Upper lobe of right lung (tissue), 1 donor: ENCODE results near the gene SPATA31C2. TPM values are rescaled to one million over a fixed set of nuclear protein-coding genes. Genes with fewer than 3 reads are reported as not detected.

Source experiments
- ATAC-seq: fragments of 200-7000 bp; cut with Tn5 transposase; one replicate; pipeline ENCODE4 v1.9.1; 2020; ENCODE audit warnings: mild to moderate bottlenecking, moderate library complexity
- DNase-seq: peaks from one replicate; pipeline ENCODE4 v3.0.0-alpha.2; 2020
- H3K27ac ChIP-seq: fragments of 200-600 bp; one replicate; pipeline ENCODE4 v1.8.0; 2022
- H3K27me3 ChIP-seq: fragments of 200-600 bp; one replicate; pipeline ENCODE4 v1.8.0; 2022; ENCODE audit warnings: mild to moderate bottlenecking
- H3K36me3 ChIP-seq: fragments of 200-600 bp; one replicate; pipeline ENCODE4 v1.8.0; 2022
- H3K4me1 ChIP-seq: fragments of 200-600 bp; one replicate; pipeline ENCODE4 v1.8.0; 2022
- H3K4me3 ChIP-seq: fragments of 200-600 bp; one replicate; pipeline ENCODE4 v1.8.0; 2022; ENCODE audit warnings: mild to moderate bottlenecking
- H3K9me3 ChIP-seq: fragments of 200-600 bp; one replicate; pipeline ENCODE4 v1.8.0; 2022
- intact Hi-C: fragments of 100-400 bp; cut with DNase I; formaldehyde crosslinking; loops from one replicate; pipeline ENCODE4 v1.11.0; 2022
- total RNA-seq: library from RNA; stranded (reverse); fragmentation: NEBNext Ultra II Directional; extraction: Animal tissue kit (Norgen Biotek cat#: 25700); gene quantifications from one replicate; pipeline ENCODE4 v1.2.1, GENCODE V29; 2021
- TF ChIP-seq, protein P1 (sequence below): fragments of 200-600 bp; IDR thresholded peaks from one replicate; pipeline ENCODE4 v1.8.0; 2022; ENCODE audit warnings: antibody characterized with exemption
- donor health status: DM: no; HTN: yes; CAD: no; lungs with severe emphysema.

SPATA31C2 gene
- total RNA-seq, 1 donor from 2014 or later = not detected

DNA sequence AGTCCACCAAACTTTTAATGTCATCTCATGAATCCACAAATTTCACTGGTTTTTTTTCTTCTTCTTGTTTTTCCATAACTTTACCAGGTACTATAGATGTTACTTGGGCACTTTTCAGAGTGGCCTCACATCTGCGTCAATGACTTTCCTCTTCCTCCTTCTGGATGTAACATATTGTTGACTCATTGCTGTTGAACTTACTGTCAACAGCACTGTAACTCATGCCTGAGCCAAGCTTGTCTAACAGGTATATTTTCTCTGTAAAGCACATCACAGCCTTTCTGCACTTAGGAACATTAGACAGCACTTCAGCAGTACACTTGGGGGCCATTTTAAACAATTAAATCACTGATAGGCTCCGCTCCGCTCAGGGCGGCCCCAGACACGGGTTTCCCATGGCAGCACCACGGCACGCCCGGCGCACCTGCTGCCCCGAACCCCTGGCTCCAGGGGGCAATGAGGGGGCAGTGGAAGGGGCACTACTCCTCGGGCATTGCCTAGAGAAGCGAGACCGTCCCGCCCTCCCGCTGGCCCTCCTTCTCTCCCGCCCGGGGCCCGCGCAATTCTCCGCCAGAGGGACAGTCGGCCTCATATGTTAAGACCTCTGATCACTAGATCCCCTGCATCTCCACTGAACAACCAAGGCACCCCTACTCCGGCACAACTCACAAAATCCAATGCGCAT is 41.9 kb upstream of the SPATA31C2 start:
- Histone ChIP-seq H3K27ac (no peak overlapping the region), H3K4me1 (no peaks in the 10 kb centered on the region), H3K27me3 (no peaks in the 10 kb centered on the region), H3K9me3 (no peaks in the 10 kb centered on the region), H3K36me3 (no peaks in the 10 kb centered on the region), H3K4me3 (no peak overlapping the region)
- ATAC-seq = peak; percentile 60
- no peak for DNase-seq
- TF ChIP-seq, protein P1, sequence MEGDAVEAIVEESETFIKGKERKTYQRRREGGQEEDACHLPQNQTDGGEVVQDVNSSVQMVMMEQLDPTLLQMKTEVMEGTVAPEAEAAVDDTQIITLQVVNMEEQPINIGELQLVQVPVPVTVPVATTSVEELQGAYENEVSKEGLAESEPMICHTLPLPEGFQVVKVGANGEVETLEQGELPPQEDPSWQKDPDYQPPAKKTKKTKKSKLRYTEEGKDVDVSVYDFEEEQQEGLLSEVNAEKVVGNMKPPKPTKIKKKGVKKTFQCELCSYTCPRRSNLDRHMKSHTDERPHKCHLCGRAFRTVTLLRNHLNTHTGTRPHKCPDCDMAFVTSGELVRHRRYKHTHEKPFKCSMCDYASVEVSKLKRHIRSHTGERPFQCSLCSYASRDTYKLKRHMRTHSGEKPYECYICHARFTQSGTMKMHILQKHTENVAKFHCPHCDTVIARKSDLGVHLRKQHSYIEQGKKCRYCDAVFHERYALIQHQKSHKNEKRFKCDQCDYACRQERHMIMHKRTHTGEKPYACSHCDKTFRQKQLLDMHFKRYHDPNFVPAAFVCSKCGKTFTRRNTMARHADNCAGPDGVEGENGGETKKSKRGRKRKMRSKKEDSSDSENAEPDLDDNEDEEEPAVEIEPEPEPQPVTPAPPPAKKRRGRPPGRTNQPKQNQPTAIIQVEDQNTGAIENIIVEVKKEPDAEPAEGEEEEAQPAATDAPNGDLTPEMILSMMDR = no peak
- intact Hi-C loops = no loop called here

DNA sequence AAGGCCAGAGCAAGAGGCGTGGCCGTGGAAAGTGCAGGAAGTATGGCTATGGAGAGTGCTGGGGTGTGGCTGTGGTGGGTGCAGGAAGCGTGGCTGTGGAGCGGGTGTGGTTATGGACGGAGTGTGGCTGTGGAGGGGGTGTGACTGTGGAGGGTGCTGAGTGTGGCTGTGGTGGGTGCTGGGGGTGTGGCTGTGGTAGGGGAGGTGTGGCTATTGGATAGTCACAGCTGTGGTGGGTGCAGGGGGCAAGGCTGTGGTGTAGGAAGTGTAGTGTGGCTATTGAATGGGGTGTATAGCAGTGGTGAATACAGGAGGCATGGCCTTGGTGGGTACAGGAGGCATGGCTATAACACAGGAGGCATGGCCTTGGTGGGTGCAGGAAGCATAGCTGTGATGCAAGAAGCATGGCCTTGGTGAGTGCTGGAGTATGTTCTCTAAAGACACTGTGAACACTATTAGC is 40.8 kb upstream of the SPATA31C2 start:
- ATAC-seq (peak; percentile 80), DNase-seq (peak; percentile 72)
- H3K9me3 ChIP-seq = no peaks in the 10 kb centered on the region
- intact Hi-C loops = no loop called here
- H3K36me3 ChIP-seq = no peaks in the 10 kb centered on the region
- H3K4me3 ChIP-seq = no peak overlapping the region
- TF ChIP-seq, protein P1 = no peak
- no peak overlapping the region for H3K27ac ChIP-seq
- H3K27me3 ChIP-seq = no peaks in the 10 kb centered on the region
- H3K4me1 ChIP-seq = no peaks in the 10 kb centered on the region

DNA sequence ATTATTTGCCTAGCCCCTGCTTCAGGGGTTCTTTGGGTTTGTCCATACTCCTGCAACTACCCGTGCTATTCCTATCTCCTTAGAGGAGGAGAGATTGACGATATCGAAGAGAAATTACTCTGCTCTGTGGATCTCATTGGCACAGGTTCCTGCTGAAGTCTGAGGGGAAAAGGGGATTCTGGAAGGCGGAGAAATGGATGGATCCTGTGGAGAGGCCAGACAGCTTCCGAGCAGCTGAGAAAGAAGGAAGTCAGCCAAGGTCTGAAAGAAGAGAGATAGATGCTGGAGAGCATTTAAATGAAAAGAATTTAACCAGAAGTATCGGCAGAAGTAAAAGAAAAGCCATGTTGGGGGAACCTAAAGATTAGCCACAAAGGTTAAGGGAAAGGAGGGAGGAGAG is 40.4 kb upstream of the SPATA31C2 start:
- intact Hi-C loops = no loop called here
- Histone ChIP-seq H3K4me1 (no peaks in the 10 kb centered on the region), H3K4me3 (no peak overlapping the region), H3K36me3 (no peaks in the 10 kb centered on the region), H3K9me3 (no peaks in the 10 kb centered on the region), H3K27ac (no peak overlapping the region), H3K27me3 (no peaks in the 10 kb centered on the region)
- TF ChIP-seq, protein P1 = no peak
- ATAC-seq (no peak), DNase-seq (no peak)

DNA sequence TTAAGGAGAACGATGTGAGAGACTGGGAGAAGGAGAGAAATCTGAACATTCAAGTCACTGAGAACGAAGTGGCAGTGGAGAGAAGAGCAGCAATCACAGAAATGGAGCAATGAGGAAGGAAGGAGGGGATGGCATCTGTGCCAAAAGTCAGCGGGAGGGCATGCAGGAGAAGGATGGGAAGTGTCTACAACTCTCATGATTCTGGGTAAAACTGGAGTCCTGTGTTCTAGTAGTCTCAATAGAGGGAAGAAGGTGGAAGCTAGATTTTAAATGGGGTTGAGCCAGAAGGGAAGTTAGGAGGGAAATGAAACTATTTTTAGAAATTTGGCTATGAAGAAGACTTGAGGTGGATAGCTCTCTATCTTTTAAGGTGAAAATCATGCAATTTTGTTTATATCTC is 39.1 kb upstream of the SPATA31C2 start:
- no peak for DNase-seq
- Histone ChIP-seq H3K9me3 (no peaks in the 10 kb centered on the region), H3K36me3 (no peaks in the 10 kb centered on the region), H3K4me1 (no peaks in the 10 kb centered on the region), H3K27ac (no peak overlapping the region), H3K27me3 (no peaks in the 10 kb centered on the region), H3K4me3 (no peak overlapping the region)
- intact Hi-C loops = no loop called here
- TF ChIP-seq, protein P1 = no peak
- ATAC-seq = peak; percentile 54

DNA sequence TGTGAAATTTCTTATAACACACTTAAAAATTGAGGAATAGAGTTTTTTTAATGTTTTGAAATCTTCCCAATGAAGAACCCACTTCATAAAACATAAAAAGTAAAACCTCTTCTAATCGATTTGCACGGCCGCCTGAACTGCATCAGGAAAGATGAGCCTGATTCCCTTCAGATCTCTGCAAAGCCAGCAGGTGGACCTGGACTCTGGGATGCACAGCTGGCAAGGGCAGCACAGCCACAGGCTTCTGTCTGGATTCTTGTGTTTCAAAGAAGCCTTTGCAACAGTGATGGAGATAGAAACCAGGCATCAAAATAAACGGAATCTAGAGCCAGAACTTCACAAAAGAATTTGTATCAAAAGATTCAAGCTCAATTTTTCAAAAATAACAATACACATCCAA is 36.0 kb upstream of the SPATA31C2 start:
- H3K27me3 ChIP-seq = no peaks in the 10 kb centered on the region
- intact Hi-C loops = no loop called here
- H3K36me3 ChIP-seq = no peaks in the 10 kb centered on the region
- H3K4me1 ChIP-seq = no peaks in the 10 kb centered on the region
- TF ChIP-seq, protein P1 = no peak
- DNase-seq (no peak), ATAC-seq (no peak)
- no peak overlapping the region for H3K27ac ChIP-seq
- H3K4me3 ChIP-seq = no peak overlapping the region
- H3K9me3 ChIP-seq = no peaks in the 10 kb centered on the region
